K562 (cell line): ENCODE results near the gene TMEM234. TPM values are rescaled to one million over a fixed set of nuclear protein-coding genes. Genes with fewer than 3 reads are reported as not detected.

ENCODE experiments used
- ATAC-seq: fragments of 200-7000 bp; cut with Tn5 transposase; 3 replicates; pipeline ENCODE4 v1.9.1; 2020; ENCODE audit warnings: moderate library complexity
- BruUV-seq: library from RNA; stranded (reverse); fragments of 400-500 nt; replicated peaks from 2 replicates; lab custom pipeline; 2021; lab: Mats Ljungman, UMichigan
- CTCF ChIA-PET: fragments of 300-600 bp; formaldehyde crosslinking; extraction: SDS; loops from one replicate; lab custom pipeline; 2021; ENCODE audit warnings: low intra/inter-chr PET ratio; lab: Yijun Ruan, JAX
- POLR2A ChIA-PET: fragments of 300-600, 350-650 bp; sonication (Branson Sonifier 250); formaldehyde crosslinking; extraction: SDS; loops from one replicate; lab custom pipeline; 2021; ENCODE audit warnings: antibody characterized with exemption, inconsistent platforms; lab: Yijun Ruan, JAX
- DNase-seq, 4 experiments: peaks; one replicate each; pipeline versions ENCODE4 v3.0.0 to v3.0.0-alpha.2; 2011 to 2018; ENCODE audit warnings: low spot score in 3 of 4, mixed read lengths in 3 of 4; ENCODE audit errors: extremely low read depth in 1 of 4
- FAIRE-seq: peaks from 2 replicates; lab custom pipeline; 2011; peaks lifted over from hg19 to GRCh38; lab: Jason Lieb, UNC
- H2AFZ ChIP-seq: 2 replicates; pipeline ENCODE4 v1.6.0; 2011; ENCODE audit warnings: low read depth, low read length, control low read depth, inconsistent platforms
- H3K27ac ChIP-seq: fragments of 200-600 bp; 3 replicates; pipeline ENCODE4 v1.8.0; 2011; ENCODE audit warnings: low read depth, mild to moderate bottlenecking, control low read depth, inconsistent platforms, low read length, moderate library complexity, mixed read lengths; ENCODE audit errors: extremely low read depth
- H3K27me3 ChIP-seq, 2 experiments: fragments of 300-600 bp in 1 of 2; 2 replicates in 1 of 2; 3 replicates in 1 of 2; pipeline versions ENCODE4 v1.6.0 to v1.8.0; 2011; ENCODE audit warnings: inconsistent platforms in 2 of 2, low read length in 2 of 2, mild to moderate bottlenecking in 1 of 2, mixed read lengths in 1 of 2, moderate library complexity in 1 of 2; ENCODE audit not compliant: control insufficient read depth in 2 of 2, insufficient read depth in 2 of 2
- H3K36me3 ChIP-seq: fragments of 300-600 bp; 3 replicates; pipeline ENCODE4 v1.8.0; 2011; ENCODE audit warnings: mild to moderate bottlenecking, low read length, inconsistent platforms; ENCODE audit not compliant: control insufficient read depth, insufficient read depth
- H3K4me1 ChIP-seq, 2 experiments: fragments of 200-600 bp in 1 of 2; replicated peaks in 1 of 2; 2 replicates in 1 of 2; 3 replicates in 1 of 2; pipeline versions ENCODE4 v1.5.1 to v1.8.0; 2011; ENCODE audit warnings: inconsistent platforms in 2 of 2, low read length in 2 of 2, mild to moderate bottlenecking in 1 of 2, mixed read lengths in 1 of 2, moderate library complexity in 1 of 2; ENCODE audit not compliant: control insufficient read depth in 2 of 2, insufficient read depth in 2 of 2
- H3K4me2 ChIP-seq: 2 replicates; pipeline ENCODE4 v1.6.1; 2011; ENCODE audit warnings: low read length, control low read depth, inconsistent platforms, mixed read lengths; ENCODE audit not compliant: insufficient read depth
- H3K4me3 ChIP-seq: fragments of 200-600 bp; sonication (generic), shearing (Covaris generic); 2 replicates; pipeline ENCODE4 v1.5.1; 2016; ENCODE audit warnings: control low read depth, inconsistent platforms
- H3K79me2 ChIP-seq: fragments of 200-600 bp; 3 replicates; pipeline ENCODE4 v1.8.0; 2011; ENCODE audit warnings: low read length, inconsistent platforms; ENCODE audit not compliant: control insufficient read depth, insufficient read depth
- H3K9ac ChIP-seq, 2 experiments: 2 replicates each; pipeline versions ENCODE4 v1.6.0 to v1.6.1; 2011; ENCODE audit warnings: low read depth in 2 of 2, low read length in 2 of 2, control low read depth in 1 of 2, inconsistent platforms in 1 of 2, mild to moderate bottlenecking in 1 of 2, mixed read lengths in 1 of 2; ENCODE audit not compliant: insufficient read depth in 1 of 2
- H3K9me1 ChIP-seq: one replicate; pipeline ENCODE4 v1.6.0; 2011; ENCODE audit warnings: inconsistent platforms, mild to moderate bottlenecking, low read length, moderate library complexity; ENCODE audit not compliant: control insufficient read depth, insufficient read depth
- H3K9me3 ChIP-seq: replicated peaks from 2 replicates; pipeline ENCODE4 v1.5.1; 2011; ENCODE audit warnings: low read depth, low read length, inconsistent platforms; ENCODE audit not compliant: control insufficient read depth, insufficient read depth
- H4K20me1 ChIP-seq: replicated peaks from 2 replicates; pipeline ENCODE4 v1.6.1; 2011; ENCODE audit warnings: low read length, inconsistent platforms, mixed read lengths; ENCODE audit not compliant: control insufficient read depth, insufficient read depth
- E2F6 ChIP-seq, 2 experiments: IDR thresholded peaks; 2 replicates each; pipeline ENCODE4 v1.6.1; 2011; ENCODE audit warnings: borderline replicate concordance in 1 of 2, control low read depth in 1 of 2, low read depth in 1 of 2, low read length in 1 of 2, mild to moderate bottlenecking in 1 of 2, mixed read lengths in 1 of 2, moderate library complexity in 1 of 2; ENCODE audit not compliant: insufficient read depth in 1 of 2, insufficient read length in 1 of 2, poor library complexity in 1 of 2, severe bottlenecking in 1 of 2; ENCODE audit errors: extremely low read depth in 1 of 2
- GTF3C2 ChIP-seq: IDR thresholded peaks from 3 replicates; pipeline ENCODE4 v1.6.1; 2011; ENCODE audit warnings: borderline replicate concordance, mild to moderate bottlenecking, moderate library complexity; ENCODE audit not compliant: insufficient read length; ENCODE audit errors: extremely low read depth
- NRF1 ChIP-seq, 2 experiments: fragments of 450-650 bp; IDR thresholded peaks in 1 of 2; conservative IDR thresholded peaks in 1 of 2; 2 replicates each; pipeline ENCODE4 v1.6.1; 2014; ENCODE audit warnings: mild to moderate bottlenecking in 2 of 2
- RBFOX2 ChIP-seq: fragments of 200-400 bp; formaldehyde crosslinking; IDR thresholded peaks from 2 replicates; pipeline ENCODE4 v1.6.1; 2017; ENCODE audit warnings: low read depth, mild to moderate bottlenecking, low read length, moderate library complexity
- SAP30 ChIP-seq: fragments of 200-600 bp; sonication (generic); IDR thresholded peaks from 2 replicates; pipeline ENCODE4 v1.6.1; 2012; ENCODE audit warnings: borderline replicate concordance, low read depth, mild to moderate bottlenecking, moderate library complexity, low read length, control low read depth, inconsistent platforms; ENCODE audit not compliant: insufficient read depth, poor library complexity, severe bottlenecking
- TEAD2 ChIP-seq: fragments of 450-650 bp; IDR thresholded peaks from 2 replicates; pipeline ENCODE4 v1.6.1; 2016; ENCODE audit warnings: missing genetic modification characterization, control low read depth, missing compliant biosample characterization
- ZBTB49 ChIP-seq: sonication (generic); formaldehyde crosslinking; IDR thresholded peaks from 2 replicates; pipeline ENCODE4 v1.8.0; 2022; ENCODE audit warnings: missing genetic modification reagents, mild to moderate bottlenecking, borderline replicate concordance
- ZNF143 ChIP-seq: sonication (generic); formaldehyde crosslinking; IDR thresholded peaks from 2 replicates; pipeline ENCODE4 v1.9.0; 2022; ENCODE audit warnings: mild to moderate bottlenecking, missing genetic modification reagents
- ZNF146 ChIP-seq: IDR thresholded peaks from one replicate; pipeline ENCODE4 v1.6.1; 2018; ENCODE audit warnings: missing compliant biosample characterization; ENCODE audit not compliant: unreplicated experiment
- ZNF274 ChIP-seq: IDR thresholded peaks from 2 replicates; pipeline ENCODE4 v1.6.1; 2011; ENCODE audit warnings: low read depth, mild to moderate bottlenecking, low read length, moderate library complexity, borderline replicate concordance
- WGBS: fragments of 100-300 bp; shearing (Covaris generic); methylation state at CpG from one replicate; pipeline ENCODE4 v1.1.6; 2016; ENCODE audit warnings: low coverage, mixed read lengths; ENCODE audit not compliant: insufficient coverage; ENCODE audit errors: missing lambda C conversion rate; 5-methylcytosine and 5-hydroxymethylcytosine counted together
- in situ Hi-C: fragments of 300-500 bp; cut with MboI; formaldehyde crosslinking; loops from 4 replicates; pipeline ENCODE4 v1.15.0; 2018; ENCODE audit warnings: inconsistent platforms, mixed read lengths
- intact Hi-C: fragments of 100-400 bp; cut with micrococcal nuclease; formaldehyde crosslinking; loops from 2 replicates; pipeline ENCODE4 v1.14.2; 2022
- polyA plus RNA-seq, 8 experiments: library from polyadenylated mRNA; depleted of rRNA in 4 of 8; stranded (reverse) in 5 of 8; unstranded in 3 of 8; fragments of >200 nt; fragmentation: Nextera tagmentation in 2 of 8; fragmentation: Illumina TruSeq in 1 of 8; extraction: Ambion mirVana in 2 of 8; extraction: Trizol in 1 of 8; gene quantifications; 2 replicates each; pipeline versions ENCODE4 v1.2.1 to v1.2.3, GENCODE V29; 2011 to 2014; ENCODE audit warnings: inconsistent platforms in 1 of 8, missing spikeins in 1 of 8
- total RNA-seq, 7 experiments: library from RNA; depleted of rRNA in 6 of 7; stranded (reverse); fragments of >200 nt in 6 of 7; fragmentation: Illumina TruSeq in 2 of 7; extraction: Trizol in 2 of 7; gene quantifications; 2 replicates each; pipeline versions ENCODE4 v1.2.1 to v1.2.3, GENCODE V29; 2011 to 2021; ENCODE audit warnings: low replicate concordance in 1 of 7

TMEM234 gene
- total and polyA plus RNA-seq, 9 of the 15 experiments (the other 6 are each of a cell fraction or from before 2014, with no cell fraction given): 5.0 to 12.9 (median 7.6) TPM

- TF ChIP-seq E2F6 (IDR thresholded peaks at IDR 0.05; ENCODE audit: borderline replicate concordance in 1 of 2, extremely low read depth in 1 of 2, insufficient read depth in 1 of 2, insufficient read length in 1 of 2, low read depth in 1 of 2, low read length in 1 of 2, poor library complexity in 1 of 2, severe bottlenecking in 1 of 2) (no peak), ZNF143 (no peak), RBFOX2 (peak; percentile 25; the same call in 1 of the 2 replicates), ZNF146 (CRISPR knock-in tag) (no peak)
- TF ChIP-seq, all 486 proteins: peak for 8
These were observed 9.8 kb upstream of the TMEM234 start (continued) for GRCh38 chr1:32231843-32232432.

GRCh38 chr1:32228771-32229170 is 6.6 kb upstream of the TMEM234 start:
- no TSS peak for BruUV-seq
- in situ Hi-C loops: no loop called here
- 98% methylated on average over 3 of the region's 3 CpGs for WGBS
- no peak for TF ChIP-seq GTF3C2
- TF ChIP-seq TEAD2 (tag): no peak
- no peak for TF ChIP-seq ZBTB49
- no peak for TF ChIP-seq SAP30
- TF ChIP-seq NRF1 (conservative IDR thresholded peaks at IDR 0.05 in 1 of 2, IDR thresholded peaks at IDR 0.05 in 1 of 2): no peak
- no peak for TF ChIP-seq ZNF274

More at GRCh38 chr1:32228771-32229170, 6.6 kb upstream of the TMEM234 start:
- Histone ChIP-seq H3K9ac (no peak overlapping the region), H3K36me3 (peaks cover 85% of the 10 kb centered on the region), H3K27me3 (no peaks in the 10 kb centered on the region), H3K9me1 (no peaks in the 10 kb centered on the region), H3K4me1 (peaks cover 3% of the 10 kb centered on the region in 2 experiments; a peak in 3 of 5 replicates), H3K4me2 (no peak overlapping the region), H3K79me2 (peaks cover 16% of the 10 kb centered on the region), H3K4me3 (no peak overlapping the region), H4K20me1 (no peaks in the 10 kb centered on the region), H3K27ac (no peak overlapping the region), H3K9me3 (no peaks in the 10 kb centered on the region), H2AFZ (no peak overlapping the region)
- intact Hi-C loops: no loop called here
- ChIA-PET CTCF (no interaction called here), POLR2A (interaction anchor here (0.6 to 6.5 kb wide), 8 partner anchors 7 to 107 kb away, joined by 3 to 40 read pairs (median 4); partner anchors contain the start of gene MARCKSL1)
- no peak for ATAC-seq
- no peak for DNase-seq
- no peak for FAIRE-seq
